ENCODE results near the gene DBI.
A peak's percentile ranks its signal among the peaks of the same experiment; 100 is the strongest.

DBI gene

DNA sequence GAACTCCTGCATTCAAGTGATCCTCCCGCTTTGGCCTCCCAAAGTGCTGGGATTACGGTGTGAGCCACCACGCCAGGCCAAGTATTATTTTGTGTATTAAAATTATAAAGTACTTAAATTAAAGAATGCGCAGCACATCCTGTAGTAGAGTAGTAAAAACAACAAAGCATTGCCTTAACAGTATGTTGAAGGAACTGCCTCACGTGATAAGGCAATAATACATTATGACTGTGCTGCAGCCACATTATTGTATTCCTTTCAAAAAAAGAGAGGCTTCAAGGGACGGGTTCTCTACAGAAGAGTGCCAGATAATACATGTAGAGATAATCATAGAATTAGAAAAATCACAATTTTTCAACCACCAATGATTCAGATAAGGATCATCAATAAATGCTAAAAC, 33.8 kb upstream of the DBI start:
- no peak overlapping the region for H3K4me3 ChIP-seq (ENCODE audit: low read length)
- no peak for DNase-seq (ENCODE audit: low read depth)
- TF ChIP-seq, protein P1, sequence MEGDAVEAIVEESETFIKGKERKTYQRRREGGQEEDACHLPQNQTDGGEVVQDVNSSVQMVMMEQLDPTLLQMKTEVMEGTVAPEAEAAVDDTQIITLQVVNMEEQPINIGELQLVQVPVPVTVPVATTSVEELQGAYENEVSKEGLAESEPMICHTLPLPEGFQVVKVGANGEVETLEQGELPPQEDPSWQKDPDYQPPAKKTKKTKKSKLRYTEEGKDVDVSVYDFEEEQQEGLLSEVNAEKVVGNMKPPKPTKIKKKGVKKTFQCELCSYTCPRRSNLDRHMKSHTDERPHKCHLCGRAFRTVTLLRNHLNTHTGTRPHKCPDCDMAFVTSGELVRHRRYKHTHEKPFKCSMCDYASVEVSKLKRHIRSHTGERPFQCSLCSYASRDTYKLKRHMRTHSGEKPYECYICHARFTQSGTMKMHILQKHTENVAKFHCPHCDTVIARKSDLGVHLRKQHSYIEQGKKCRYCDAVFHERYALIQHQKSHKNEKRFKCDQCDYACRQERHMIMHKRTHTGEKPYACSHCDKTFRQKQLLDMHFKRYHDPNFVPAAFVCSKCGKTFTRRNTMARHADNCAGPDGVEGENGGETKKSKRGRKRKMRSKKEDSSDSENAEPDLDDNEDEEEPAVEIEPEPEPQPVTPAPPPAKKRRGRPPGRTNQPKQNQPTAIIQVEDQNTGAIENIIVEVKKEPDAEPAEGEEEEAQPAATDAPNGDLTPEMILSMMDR (conservative IDR thresholded peaks at IDR 0.05; ENCODE audit: low read length), result no peak

DNA sequence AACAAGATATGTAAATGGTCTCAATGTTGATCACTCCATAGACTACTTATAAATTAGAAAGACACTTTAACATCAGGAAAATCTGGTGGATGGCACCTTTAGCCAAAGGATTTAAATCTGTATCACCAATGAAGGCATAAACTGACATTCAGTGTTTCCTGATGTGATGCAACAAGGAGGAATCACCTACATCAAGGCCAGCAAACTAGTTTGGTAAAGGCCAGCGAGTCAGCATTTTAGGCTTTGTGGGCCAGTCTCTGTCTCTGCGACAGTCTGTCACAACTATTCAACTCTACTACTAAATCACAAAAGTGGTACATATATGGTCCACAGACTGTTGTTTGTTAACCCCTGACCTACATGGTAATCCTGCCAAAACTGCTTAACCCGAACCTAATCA, 33.4 kb upstream of the DBI start:
- TF ChIP-seq, protein P1 (conservative IDR thresholded peaks at IDR 0.05; ENCODE audit: low read length), result no peak
- no peak overlapping the region for H3K4me3 ChIP-seq (ENCODE audit: low read length)
- DNase-seq (ENCODE audit: low read depth), result peak; percentile 31

DNA sequence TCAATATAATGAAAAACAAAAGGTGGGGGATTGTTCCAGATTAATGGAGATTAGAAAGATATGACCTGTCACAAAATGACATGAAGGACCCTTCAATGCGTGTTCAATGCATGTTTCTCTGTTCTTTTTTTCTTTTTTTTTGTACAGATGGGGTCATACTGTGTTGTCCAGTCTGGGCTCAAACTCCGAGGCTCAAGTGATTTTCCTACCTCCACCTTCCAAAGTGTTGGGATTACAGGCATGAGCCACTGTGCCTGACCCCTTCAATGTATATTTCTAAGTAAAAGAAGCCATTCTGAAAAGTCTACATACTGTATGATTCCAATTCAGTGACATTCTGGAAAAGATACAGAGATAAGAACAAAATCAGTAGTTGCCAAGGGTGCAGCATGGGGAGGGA, 32.9 kb upstream of the DBI start:
- TF ChIP-seq, protein P1 (conservative IDR thresholded peaks at IDR 0.05; ENCODE audit: low read length), result no peak
- DNase-seq (ENCODE audit: low read depth), result no peak
- no peak overlapping the region for H3K4me3 ChIP-seq (ENCODE audit: low read length)

DNA sequence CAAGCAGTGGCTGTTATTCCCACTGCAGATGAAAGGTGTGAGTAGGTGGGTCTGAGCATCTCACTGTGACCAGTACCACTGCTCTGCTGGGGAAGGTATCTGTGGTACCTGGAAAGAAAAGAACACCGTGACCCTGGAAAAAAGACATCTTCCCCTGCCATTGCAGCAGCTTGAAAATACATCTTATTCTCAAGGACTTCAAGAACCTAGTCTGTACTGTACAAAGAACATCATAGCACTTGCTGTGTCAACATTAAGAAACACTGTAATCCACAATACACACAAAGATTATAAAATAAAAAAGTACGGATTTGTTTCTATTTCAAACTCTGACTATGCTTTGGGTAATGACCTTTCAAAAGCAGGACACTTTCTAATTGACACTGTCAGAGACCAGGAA, 29.0 kb upstream of the DBI start:
- no peak overlapping the region for H3K4me3 ChIP-seq (ENCODE audit: low read length)
- no peak for DNase-seq (ENCODE audit: low read depth)
- TF ChIP-seq, protein P1 (conservative IDR thresholded peaks at IDR 0.05; ENCODE audit: low read length), result no peak

DNA sequence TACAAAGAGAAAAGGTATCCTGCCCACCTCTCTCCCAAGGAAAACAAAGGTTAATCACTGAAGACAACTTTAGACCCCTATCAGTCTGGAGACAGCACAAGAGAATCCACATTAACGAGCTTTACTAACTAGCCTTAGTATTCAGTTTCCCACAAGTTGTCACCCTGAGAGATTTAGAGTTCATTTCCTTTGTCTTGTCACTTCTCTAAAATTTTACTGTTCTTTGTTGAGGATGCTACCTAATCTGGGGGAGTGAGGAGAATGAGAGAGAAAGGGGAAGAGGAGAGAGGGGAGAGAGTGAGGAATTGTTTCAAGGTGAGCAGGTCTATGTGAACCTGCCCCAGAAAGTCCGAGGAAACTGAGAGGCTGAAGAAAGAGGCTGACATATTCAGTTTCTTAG, 28.5 kb upstream of the DBI start:
- no peak for DNase-seq (ENCODE audit: low read depth)
- TF ChIP-seq, protein P1 (conservative IDR thresholded peaks at IDR 0.05; ENCODE audit: low read length), result no peak
- H3K4me3 ChIP-seq (ENCODE audit: low read length), result no peak overlapping the region

DNA sequence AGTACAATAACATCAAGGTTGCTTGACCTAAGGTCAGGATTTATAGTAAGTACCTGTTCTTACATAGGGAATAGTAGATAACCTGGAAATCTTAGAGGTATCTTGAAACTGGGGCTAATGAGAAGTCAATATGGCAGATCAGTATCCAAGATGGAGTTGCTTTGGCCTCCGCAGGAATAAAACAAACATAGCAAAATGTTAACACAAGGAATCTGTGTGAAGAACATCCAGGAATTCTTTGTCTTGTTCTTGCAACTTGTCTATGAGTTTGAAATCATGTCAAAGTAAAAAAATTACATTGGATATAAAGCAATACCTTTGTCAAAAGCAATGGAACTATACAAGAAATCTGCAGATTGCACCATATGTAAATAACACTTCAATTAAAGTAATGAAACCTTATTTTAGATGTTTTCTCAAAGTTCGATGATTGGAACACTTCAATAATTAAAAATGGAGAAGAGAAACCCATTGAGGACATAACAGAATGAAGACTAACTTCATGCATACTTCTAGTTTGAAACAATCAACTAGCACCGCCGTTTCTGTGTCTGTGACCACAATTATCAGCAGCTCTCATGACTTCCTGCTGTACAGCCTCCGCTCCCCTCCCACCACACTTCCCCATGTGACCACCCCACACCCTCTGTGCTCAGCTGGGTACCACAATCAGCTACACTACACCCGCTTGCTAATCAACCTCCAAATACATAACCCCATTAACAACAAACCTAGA, 27.8 kb upstream of the DBI start:
- TF ChIP-seq, protein P1 (conservative IDR thresholded peaks at IDR 0.05; ENCODE audit: low read length), result no peak
- no peak for DNase-seq (ENCODE audit: low read depth)
- no peak overlapping the region for H3K4me3 ChIP-seq (ENCODE audit: low read length)

DNA sequence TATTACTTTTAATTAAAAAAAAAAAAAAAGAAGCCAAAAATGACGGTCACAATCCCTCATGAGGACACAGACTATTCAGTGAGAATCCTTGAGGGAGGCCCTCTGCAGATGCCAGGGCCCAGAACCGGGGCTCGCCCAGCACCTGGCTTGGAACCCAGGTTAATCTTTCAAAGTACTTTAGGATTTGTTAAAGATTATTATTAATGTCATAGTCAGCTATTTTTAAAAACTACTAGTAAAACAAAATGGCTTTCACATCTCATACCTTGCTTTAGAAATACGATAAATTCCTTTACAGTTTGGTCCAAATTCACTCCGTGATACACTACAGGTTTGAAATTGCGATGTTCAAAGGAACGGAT, 27.2 kb upstream of the DBI start:
- no peak overlapping the region for H3K4me3 ChIP-seq (ENCODE audit: low read length)
- no peak for DNase-seq (ENCODE audit: low read depth)
- TF ChIP-seq, protein P1 (conservative IDR thresholded peaks at IDR 0.05; ENCODE audit: low read length), result no peak

All from AG10803 (cell line).